Astrocyte of the cerebellum (primary cell): Measurements from ENCODE around the gene ADAMTS2.

Source experiments
- DNase-seq: peaks from one replicate; pipeline ENCODE4 v3.0.0-alpha.2; 2011; ENCODE audit warnings: low read depth
- H3K4me3 ChIP-seq: 2 replicates; pipeline ENCODE4 v1.5.1; 2011; ENCODE audit warnings: mild to moderate bottlenecking, low read depth, low read length, moderate library complexity
- in situ Hi-C: cut with HindIII; loops from 2 replicates; pipeline ENCODE4 v1.10.0; 2017; ENCODE audit warnings: low sequenced_read_pairs
- TF ChIP-seq, protein P1 (sequence below): IDR thresholded peaks from 2 replicates; pipeline ENCODE4 v1.5.1; 2012; ENCODE audit warnings: low read length, low read depth, moderate library complexity, mild to moderate bottlenecking; ENCODE audit errors: missing control alignments

Gene ADAMTS2

DNA sequence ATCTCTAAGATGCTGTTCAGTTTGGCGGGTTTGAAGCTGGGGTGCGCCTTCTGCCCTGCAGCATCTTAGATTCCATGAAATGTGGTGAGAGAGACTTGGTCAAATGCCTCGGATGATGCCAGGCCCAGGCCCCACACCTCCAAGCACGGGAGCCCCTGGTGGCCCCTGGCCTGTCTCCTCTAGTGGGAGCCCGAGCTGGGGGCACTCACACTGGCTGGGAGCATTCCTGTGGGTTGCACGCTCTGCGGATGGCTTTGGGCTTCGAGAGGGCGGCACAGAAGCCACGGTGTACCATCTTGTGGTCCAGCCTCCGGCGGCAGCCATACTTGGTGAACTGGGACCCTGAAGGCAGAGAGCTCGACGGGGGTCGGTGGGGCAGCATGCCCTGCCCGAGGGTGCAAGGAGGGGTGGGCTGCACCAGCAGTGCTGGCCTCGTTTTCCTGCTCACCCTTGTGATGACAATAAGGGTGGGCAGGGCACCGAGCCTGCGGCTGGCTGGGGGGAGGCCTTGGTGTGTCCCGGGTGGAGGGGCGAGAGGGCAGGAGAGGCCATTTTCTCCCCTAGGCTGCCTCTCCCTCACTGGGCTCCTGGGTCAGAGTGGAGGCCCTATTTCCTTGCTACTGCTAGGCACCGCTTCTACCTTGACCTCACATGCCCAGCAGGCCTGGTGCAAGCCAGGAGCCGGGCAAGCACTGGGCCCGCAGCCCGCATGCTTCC lies 219.3 kb downstream of the ADAMTS2 start:
- no peak overlapping the region for H3K4me3 ChIP-seq
- TF ChIP-seq, protein P1, sequence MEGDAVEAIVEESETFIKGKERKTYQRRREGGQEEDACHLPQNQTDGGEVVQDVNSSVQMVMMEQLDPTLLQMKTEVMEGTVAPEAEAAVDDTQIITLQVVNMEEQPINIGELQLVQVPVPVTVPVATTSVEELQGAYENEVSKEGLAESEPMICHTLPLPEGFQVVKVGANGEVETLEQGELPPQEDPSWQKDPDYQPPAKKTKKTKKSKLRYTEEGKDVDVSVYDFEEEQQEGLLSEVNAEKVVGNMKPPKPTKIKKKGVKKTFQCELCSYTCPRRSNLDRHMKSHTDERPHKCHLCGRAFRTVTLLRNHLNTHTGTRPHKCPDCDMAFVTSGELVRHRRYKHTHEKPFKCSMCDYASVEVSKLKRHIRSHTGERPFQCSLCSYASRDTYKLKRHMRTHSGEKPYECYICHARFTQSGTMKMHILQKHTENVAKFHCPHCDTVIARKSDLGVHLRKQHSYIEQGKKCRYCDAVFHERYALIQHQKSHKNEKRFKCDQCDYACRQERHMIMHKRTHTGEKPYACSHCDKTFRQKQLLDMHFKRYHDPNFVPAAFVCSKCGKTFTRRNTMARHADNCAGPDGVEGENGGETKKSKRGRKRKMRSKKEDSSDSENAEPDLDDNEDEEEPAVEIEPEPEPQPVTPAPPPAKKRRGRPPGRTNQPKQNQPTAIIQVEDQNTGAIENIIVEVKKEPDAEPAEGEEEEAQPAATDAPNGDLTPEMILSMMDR = no peak
- in situ Hi-C loops = no loop called here
- no peak for DNase-seq

DNA sequence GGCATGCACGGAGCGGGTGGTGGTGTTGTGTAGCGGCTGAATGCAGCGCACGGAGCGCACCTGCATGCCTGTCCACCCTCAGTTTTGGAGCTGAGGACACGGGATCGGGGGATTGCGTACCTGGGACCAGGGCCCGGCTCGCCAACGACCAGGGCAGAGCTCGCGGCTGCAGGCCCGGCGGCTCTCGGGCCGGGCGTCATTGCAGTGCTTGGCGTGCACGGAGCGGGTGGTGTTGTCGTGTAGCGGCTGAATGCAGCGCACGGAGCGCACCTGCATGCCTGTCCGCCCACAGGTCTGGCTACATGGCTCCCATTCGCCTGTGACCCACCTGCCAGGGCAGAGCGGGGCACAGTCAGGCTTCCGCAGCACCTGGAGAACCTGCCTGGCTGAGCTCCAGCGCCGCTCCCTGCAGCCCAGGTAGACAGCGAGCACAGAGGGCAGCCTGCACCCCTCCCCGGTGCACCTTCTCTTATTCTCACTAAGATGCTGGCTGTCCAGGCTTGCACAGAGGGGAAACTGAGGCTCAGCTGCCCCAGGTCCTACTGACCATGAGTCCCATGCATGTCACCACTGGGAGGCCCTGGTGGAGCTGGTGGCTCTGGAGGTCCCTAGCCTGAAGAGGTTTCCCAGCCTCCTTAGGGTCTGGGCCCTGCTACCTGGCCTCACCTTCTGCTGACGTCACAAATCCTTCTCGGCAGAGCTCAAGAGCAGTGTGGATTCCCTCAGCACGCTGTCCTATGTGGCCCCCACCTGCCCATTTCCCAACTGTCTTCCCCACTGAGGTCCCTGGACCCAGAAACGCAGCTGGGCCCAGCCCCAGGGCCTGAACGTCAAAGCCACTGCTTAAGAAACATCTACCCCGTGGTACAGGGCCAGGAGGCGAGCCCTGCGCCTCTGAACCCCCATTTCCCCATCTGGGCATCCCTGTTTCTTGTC lies 220.1 kb downstream of the ADAMTS2 start:
- H3K4me3 ChIP-seq = no peak overlapping the region
- in situ Hi-C loops = no loop called here
- TF ChIP-seq, protein P1 = no peak
- DNase-seq = no peak

DNA sequence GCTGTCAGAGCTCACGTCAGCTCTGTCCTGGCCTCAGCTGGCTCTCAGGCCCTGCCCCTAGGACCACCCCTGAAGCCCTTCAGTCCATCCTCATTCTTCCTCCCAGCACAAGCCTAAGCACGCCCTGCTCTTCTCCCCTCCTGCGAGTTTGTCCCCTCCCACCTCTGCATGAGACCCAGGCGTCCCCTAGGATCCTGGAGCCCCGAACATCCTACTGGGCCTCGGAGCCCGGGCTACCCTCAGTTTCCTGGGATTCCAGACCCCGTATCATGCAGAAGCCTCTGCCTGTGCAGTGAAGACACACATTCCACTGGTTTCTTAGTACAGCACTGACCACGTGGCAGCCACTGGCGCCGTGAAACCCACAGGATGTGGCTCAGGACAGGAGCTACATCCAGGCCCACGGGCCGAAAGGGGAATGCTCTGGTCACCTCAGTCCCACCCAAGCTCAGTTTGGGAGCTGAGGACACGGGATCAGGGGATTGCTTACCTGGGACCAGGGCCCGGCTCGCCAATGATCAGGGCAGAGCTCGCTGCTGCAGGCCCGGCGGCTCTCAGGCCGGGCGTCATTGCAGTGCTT lies 220.9 kb downstream of the ADAMTS2 start:
- in situ Hi-C loops = no loop called here
- TF ChIP-seq, protein P1 = no peak
- no peak for DNase-seq
- H3K4me3 ChIP-seq = no peak overlapping the region

DNA sequence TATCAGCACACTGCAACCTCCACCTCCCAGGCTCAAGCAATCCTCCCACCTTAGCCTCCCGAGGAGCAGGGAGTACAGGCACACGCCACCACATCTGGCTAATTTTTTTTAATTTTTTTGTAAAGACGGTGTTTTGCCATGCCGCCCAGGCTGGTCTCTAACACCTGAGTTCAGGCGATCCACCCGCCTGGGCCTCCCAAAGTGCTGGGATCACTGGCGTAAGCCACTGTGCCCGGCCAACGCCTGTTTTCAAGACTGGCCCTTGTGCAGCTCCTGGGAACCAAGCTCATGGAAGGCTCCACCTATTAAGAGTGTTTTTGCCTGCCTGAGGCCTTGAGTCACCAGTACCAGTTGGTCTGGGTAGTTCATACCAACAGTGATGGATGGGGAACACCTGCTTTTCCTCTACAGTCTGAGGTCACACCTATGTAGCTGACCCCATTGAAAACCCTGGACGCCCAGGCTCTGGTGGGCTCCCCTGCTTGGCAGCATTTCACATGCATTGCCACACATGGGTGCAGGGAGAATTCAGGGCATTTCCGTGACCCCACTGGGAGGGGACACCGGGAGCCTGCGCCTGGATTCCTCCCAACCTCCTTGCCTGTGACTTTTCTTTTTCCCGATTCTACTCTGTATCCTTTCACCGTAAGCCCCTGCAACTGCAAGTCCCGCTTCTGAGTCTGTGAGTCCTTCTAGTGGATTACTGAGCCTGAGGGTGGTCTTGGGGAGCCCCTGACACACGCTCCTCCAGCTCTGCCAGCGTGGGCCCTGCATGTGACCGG lies 221.6 kb downstream of the ADAMTS2 start:
- in situ Hi-C loops = no loop called here
- TF ChIP-seq, protein P1 = no peak
- DNase-seq = no peak
- H3K4me3 ChIP-seq = no peak overlapping the region

DNA sequence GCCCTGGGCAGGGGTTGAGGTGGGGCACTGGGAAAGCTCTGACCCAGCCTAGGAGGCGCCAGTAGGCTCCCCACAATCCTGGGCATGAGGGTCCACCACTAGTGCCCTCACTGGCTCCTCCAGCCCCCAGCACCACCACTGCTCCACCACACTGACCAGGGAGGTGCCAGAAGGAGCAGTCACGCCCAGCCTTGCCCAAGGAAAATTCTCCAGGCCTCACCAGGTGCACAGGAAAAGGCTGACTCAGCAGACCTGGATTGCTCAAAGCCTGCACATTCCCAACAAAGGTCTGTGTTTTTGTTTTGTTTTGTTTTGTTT lies 222.2 kb downstream of the ADAMTS2 start:
- in situ Hi-C loops = no loop called here
- TF ChIP-seq, protein P1 = no peak
- no peak for DNase-seq
- H3K4me3 ChIP-seq = no peak overlapping the region
